Activated CD4-positive, alpha-beta T cell treated with anti-CD3 and anti-CD28 coated beads, Interleukin-10, Interleukin-2, amounts not matched to agents 100 ng/mL and 50 ng/mL, durations not matched to agents 16 hours and 8 hours (primary cell): ENCODE measurements around the gene KRT72.

Experiments
- DNase-seq: peaks from one replicate; pipeline ENCODE4 v3.0.0-alpha.2; 2020

The KRT72 gene

DNA sequence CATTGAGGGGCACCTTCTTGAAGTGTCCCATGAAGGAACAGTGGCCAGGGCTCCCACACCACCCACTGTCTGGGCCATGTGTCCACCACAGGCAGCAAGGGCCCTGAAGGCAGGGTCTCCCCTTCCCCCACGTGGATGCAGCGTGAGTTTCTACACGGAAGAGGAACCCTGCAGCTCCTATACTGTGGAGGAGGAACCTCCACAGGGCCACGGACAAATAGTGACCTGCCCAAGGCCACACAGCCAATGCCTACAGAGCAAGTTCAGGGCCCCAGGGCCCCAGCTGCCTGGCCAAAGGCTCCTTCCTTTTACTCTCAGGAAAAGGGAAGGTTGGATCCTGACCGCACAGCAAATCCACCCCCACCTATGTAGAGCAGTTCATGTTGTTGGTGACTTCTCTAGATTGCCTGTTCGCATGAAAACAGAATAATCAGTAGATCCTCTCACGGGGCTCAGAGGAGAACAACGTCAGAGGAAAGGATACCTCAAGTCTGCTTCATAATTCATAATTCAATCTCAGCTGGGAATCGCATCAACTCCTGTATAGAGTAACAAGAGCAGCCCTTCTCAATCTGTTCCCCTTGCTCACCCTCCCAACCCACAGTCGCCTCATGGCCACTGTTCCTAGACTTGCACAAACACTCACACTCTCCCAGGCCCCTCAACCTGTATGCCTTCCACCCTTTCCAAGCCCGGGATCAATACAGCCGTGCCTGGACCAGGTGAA, 28.2 kb upstream of the KRT72 start:
- DNase-seq, result no peak

DNA sequence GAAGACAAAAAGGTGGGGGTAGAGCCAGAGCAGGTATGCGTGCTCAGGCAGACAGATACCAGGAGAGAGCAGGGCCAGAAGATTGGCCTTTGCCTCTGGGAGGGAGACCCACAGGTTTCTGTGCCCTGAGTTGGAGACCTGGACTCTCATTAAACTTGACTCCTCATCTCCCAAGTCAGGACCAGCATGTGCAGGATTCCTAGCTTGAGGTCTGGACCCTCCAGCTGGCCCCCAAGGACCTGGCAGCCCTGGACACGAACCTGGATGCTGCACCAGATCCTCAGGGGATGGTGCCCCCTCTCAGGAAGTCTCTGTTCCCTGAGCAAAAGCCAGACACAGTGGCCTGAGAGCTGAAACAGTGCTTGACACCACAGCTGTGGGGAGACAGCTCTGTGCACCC, 27.6 kb upstream of the KRT72 start:
- no peak for DNase-seq

- DNase-seq, result no peak
Measured at GRCh38 chr12:52628111-52628507, 26.8 kb upstream of the KRT72 start.

DNA sequence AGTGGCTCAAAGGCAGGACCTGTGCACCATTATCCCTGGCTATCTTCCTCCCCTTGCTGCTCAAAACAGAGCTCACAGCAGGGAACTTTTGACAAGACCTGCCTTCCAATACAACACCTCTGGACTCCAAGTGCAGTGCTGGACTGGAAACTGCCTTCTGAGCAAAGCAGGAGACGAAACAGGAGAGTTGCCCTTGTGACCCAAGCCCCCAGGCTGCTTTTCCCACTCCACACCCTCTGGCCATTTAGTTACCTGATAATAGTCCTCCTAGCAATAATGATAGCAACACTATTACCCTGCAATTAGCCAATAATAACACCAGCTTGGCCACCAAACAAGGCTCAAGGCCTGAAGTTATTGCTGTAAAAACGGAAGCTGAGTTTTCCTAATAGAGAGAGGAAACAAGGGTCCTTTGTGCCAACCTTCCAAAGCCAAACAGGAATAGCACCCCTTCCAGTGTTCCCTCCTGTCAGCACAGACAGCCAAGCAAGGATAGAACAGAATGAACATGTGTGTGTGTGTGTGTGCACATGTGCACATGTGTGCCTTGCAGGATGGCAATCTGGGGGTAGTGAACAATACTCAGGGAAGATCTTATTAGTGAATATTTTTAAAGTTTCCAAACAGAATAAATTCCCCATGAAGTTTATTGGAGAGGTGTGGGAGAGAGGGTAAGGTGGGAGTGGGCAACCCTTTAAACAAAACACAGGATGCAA, 26.3 kb upstream of the KRT72 start:
- DNase-seq, result no peak

DNA sequence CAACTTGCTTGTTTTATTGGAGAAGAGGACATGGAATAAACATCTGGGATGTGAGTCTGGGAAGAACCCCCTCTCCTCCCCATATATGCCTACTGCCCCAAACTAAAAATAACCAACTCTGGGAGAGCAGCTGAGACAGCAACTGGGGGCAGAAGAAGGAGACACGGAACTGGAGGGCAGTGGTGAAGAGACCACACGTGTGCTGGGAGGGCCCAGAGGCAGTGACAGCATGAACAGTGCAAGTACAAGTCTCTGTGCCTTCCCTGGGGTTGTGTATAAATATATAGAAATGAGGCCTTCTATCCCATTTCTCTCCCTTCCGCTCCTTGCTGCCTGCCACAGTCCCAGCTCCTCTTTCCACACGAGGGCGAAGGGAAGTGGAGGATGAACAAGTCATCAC, 21.1 kb upstream of the KRT72 start:
- no peak for DNase-seq

GRCh38 chr12:52618866-52619265, 17.6 kb upstream of the KRT72 start:
- DNase-seq, result no peak

DNA sequence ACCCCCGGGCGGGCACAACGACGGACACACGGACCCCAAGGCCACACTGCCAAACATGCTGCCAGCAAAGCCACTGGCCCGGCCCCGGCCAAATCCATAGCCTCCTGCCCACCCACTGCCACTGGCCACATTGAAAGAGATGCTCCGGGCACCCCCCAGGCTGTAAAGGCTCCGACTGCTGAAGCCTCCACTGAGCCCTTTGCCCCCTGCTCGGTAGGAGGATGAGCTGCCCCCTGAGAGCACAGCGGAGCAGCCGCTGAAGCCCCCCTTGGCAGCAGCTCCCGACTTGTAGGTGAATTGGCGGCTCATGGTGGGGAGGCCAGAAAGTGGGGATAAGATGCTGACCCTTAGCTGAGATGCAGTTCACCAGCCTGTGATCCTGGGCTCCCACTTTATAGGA, 17.0 kb upstream of the KRT72 start, which contains the start of gene KRT73:
Gene KRT73, minus strand, starts transcription at position 344 of the 400 bp plus-strand sequence. Its CDS starts 35 bp downstream, at position 309.
- DNase-seq, result no peak

GRCh38 chr12:52617403-52617785, 16.1 kb upstream of the KRT72 start:
- no peak for DNase-seq

DNA sequence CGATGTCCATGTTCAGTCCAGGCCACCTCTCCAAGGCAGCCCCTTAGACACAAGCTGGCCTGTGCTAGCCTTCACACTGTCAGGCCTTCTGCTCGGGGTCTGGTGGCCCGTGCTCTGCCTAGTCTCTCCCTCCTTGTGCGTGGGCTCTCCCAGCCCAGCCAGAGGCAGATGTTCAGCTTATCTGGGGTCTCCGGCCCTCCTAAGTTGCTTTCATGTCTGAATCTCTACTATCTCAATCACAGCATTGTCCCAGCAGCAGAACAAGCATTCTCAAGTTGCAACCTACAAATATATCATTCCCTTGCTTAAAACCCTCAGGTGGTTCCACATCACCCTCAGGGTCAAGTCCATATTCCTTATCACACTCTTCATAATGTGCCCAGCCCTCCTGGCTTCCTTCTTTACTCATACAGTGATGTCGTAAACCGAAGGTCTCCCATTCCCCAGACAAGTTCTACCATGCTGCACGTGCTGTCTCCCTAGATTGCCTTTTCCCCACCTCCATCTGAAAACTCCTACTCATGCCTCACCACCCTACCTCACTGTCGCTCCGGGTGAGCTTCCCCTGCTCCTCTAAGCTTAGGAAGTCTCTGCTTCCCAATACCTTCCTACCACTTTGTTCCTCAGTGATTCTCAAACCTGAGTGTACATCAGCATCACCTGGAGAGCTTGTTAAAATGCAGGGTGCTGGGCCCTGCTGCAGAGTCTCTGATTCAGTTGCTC, 15.6 kb upstream of the KRT72 start:
- DNase-seq, result no peak

DNA sequence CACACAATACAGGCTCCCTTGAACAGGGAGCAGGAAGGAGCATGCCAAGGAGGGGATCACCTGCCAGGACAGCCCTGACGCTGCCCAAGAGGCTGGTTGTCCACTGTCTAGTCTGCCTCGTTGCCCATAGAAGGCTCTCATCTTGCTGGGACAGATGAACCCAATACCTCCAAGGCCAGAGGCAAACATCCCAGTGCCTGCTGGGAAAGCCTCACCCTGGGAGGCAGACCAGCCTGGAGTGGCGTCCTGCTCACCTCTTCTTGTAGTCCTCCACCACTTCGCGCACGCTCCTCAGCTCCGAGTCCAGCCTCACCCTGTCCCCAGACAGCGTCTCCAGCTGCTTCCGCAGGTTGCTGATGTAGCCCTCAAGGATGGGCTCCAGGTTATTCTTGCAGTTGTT, 14.6 kb upstream of the KRT72 start:
- no peak for DNase-seq

DNA sequence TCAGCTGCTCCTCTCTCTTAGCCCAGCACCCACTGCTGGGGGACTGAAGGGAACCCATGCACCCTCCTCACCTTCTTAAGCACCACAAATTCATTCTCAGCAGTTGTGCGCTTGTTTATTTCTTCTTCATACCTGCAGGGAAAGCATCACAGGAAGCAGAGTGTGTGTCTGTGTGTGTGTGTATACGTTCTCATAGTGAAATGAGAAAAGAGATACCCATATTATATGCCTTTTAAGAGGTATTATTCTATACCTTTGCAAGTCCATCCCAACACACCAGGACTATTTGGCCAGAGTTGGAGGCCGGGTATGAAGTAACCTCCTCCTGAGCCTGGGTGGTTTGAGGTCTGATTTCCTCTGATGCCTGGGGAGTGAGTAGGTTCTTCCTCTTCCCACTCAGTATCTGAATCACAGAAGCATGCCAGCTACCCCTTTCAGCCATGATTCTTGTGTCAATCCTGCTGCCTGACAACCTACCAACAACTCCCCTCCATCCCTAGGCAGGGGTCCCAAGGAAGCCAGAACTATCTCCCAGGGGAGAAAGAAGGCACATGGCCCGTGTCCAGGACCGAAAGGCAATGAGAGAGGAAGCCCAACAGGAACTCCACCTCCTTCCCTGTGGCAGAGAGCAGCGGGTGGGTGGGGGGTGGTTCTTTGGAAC, 14.1 kb upstream of the KRT72 start:
- DNase-seq, result no peak

GRCh38 chr12:52614381-52615207, 13.3 kb upstream of the KRT72 start:
- no peak for DNase-seq

DNA sequence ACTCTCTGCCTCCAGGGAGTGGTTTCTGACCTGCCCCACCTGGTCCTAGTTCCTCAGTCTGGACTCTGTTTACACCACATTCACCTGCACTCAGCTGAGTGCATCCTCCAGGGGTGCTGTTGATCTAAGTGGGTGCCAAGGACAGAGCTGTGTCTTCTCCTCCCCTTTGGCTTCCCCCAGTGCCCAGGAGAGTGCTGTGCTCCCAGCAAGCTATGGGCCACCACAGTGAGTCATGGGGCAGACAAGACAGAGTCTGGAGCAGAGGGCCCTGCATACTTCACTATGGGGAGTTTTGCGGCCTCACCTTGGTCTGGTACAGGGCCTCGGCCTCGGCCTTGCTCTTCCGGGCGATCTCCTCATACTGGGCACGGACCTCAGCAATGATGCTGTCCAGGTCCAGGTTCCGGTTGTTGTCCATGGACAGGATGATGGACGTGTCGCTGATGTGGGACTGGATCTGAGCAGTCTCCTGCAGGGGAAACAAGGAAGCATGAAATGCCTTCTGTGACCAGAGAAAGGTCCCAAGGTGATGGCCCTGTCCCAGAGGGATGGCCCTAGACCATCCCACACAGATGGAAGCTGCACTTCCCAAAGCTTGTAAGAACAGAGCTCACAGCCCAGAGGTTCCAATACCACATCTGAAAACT, 12.2 kb upstream of the KRT72 start:
- no peak for DNase-seq

DNA sequence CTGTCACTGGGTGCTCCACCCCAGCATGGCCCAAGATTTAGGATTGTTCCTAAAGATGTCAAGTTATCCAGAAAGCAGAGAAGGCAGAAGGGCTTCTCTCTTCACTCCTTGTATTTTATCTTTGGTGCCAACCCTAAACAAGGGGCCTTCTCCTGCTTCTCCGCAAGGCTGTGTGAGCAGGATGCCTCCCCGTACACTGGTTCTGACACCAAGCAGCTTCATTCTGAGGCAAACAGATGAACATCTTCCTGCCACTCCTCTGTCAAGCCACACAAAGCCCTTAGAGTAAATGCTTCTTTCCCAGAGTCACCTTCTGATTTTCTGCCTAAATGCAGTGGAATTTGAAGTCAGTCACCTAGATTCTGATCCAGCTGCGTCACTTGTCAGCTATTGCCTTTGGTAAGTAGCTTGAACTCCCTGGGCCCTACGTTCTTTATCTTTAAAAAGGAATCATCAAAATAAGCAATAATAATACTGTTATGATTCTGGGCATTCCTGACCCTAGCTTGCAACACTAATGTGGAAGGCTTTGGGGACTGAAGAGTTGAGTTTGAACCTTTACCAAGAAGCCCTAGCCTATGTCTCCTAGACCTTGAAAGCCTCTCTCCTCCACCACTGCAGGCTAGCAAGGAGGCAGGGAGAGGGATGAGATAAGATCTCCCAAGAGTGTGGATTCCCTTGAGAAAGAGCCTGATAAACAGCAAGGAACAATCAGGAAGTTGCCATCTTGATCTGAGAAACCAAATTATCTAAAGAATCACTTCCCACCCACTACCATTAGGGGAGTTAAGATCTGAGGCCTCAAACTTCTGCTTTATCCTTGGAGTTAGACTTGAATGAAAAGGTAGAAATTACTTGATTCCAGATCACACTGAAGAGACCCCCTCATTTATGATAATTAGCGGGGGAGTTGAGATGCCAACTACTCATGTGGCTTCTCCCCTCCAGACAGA, 11.4 kb upstream of the KRT72 start:
- no peak for DNase-seq

DNA sequence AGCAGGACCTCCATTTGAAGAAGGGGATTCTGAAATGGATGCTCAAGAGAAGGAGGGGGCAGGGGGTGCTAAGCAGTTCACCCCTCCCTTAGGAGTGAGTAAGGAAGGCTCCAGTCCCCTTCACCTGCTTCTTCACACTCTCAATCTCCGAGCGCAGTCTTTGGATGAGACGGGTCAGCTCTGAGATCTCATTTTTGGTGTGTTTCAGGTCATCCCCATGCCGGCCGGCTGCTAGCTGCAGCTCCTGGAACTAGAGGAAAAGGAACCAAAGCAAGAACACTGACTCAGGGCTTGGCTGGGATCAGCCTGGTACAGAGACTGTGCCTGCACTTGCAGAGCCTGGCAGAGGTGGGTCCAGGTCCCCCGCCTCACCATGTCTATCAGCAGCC, 9.8 kb upstream of the KRT72 start:
- no peak for DNase-seq

DNA sequence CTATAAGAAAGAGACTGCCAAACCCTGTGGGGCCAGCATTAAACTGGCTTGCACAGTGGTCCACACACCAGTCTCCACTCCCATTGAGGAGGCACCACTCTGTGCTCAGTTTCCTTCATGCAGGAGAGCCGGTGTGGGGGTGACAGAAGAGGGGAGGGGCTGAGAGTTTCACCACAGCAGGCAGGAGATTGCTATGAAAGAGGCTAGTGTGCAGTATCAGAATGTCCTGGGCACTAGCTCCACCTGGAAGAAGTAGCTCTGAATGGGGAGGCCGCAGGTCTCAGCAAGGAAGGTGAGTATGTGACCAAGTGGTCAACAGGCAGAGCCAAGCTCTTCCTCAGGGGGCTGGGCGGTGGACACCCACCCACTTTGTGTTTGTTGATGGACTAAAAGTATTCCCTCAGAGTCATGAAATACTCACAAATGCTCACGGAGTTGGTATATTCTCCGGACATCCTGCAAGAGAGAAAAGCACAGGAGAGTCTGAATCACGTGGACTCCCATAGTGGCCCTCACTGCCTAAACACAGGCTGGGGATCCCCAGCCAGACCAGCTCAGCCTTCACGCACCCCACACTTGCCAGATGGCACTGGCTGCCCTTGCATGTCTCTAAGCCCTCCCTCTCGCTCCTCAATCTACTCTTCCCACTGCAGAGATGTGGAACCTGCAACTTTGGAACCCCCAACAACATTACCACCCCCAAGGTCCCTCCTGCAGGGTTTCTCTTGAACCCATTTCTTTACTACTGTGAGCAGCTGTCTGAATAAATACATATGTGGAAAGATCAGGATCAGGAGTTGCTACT, 7.8 kb upstream of the KRT72 start:
- no peak for DNase-seq

- DNase-seq, result no peak
Measured at GRCh38 chr12:52608161-52608560, 6.9 kb upstream of the KRT72 start.

DNA sequence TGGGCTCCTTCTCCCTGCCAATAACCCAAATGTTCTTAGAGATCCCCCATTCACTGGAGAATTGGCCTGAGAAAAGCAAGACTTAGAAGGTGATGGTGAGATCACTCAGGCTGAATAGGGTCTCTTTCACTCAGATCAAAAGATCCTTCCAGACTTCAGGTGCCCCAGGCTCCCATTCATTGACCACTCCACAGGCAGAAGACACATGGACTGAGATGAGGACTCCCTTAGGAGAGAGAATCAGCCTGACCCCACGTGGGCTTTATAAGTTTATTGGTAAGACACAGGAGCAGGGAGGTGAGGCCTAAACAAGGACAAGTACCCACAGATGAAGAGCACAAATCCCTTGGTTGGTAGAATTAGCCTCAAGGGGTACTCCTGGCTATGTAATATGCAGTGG, 6.1 kb upstream of the KRT72 start:
- no peak for DNase-seq

DNA sequence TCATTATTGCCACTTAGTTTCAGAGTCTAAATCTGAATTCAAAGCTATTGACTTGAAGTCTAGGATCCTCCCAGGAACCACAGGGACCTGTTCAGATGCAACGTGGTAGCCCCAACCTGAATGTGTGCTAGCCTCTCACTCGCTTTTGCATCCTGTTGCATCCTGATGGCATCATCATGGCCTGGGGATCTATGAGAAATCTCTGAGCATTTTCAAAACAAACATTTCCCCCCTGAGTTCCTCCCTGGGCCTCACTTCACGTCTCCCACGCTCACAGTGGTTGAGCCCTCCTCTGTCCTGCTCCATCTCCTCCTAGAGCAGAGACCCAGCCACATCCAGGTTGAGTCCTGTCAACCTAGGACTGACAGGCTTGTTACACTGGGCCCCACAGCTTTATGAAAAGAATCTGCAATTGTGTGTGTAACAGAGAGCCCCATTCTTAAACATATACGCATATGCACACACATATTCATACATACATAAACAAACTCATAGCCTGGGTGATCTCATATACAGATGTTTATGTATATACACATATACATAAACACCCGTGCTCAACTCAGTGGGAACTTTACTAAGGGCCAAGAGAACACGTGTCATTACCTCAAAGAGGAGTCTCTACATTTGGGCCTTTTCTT, 5.4 kb upstream of the KRT72 start:
- DNase-seq, result no peak
